C4-2B (cell line): ENCODE measurements around the gene SEC16B.

Experiments used
- CTCF ChIP-seq: fragments of 450-650 bp; conservative IDR thresholded peaks from 2 replicates; pipeline ENCODE4 v1.5.1; 2017; ENCODE audit warnings: mild to moderate bottlenecking
- ZFX ChIP-seq: fragments of 450-650 bp; IDR thresholded peaks from 2 replicates; pipeline ENCODE4 v1.6.1; 2017

- TF ChIP-seq CTCF (peak; percentile 82), ZFX (no peak)
These were observed 55.9 kb downstream of the SEC16B start for GRCh38 chr1:177913762-177914540.
